Stimulated activated CD8-positive, alpha-beta memory T cell treated with anti-CD3 and anti-CD28 coated beads, Interleukin-15, amount 100 ng/mL, for 1 hour (primary cell): ENCODE results near the gene WNT3A.

Source experiments
- DNase-seq: peaks from one replicate; pipeline ENCODE4 v3.0.0-alpha.2; 2020; ENCODE audit warnings: low read depth

The WNT3A gene

GRCh38 chr1:228031276-228031995 lies 24.6 kb downstream of the WNT3A start:
- DNase-seq, result no peak

GRCh38 chr1:228032041-228032440 lies 25.2 kb downstream of the WNT3A start:
- no peak for DNase-seq

- DNase-seq, result no peak
Observed at GRCh38 chr1:228033376-228033775, 26.6 kb downstream of the WNT3A start.

- no peak for DNase-seq
Observed at GRCh38 chr1:228034954-228035837, 28.4 kb downstream of the WNT3A start.

- DNase-seq, result no peak
Observed at GRCh38 chr1:228035844-228036243, 29.0 kb downstream of the WNT3A start.

GRCh38 chr1:228036701-228037231 lies 30.0 kb downstream of the WNT3A start:
- DNase-seq, result no peak

- DNase-seq, result no peak
Observed at GRCh38 chr1:228037401-228038386, 30.9 kb downstream of the WNT3A start.

- no peak for DNase-seq
Observed at GRCh38 chr1:228038387-228039005, 31.7 kb downstream of the WNT3A start.

- no peak for DNase-seq
Observed at GRCh38 chr1:228039006-228039903, 32.5 kb downstream of the WNT3A start.

- no peak for DNase-seq
Observed at GRCh38 chr1:228039986-228040385, 33.2 kb downstream of the WNT3A start.

- no peak for DNase-seq
Observed at GRCh38 chr1:228041316-228041715, 34.5 kb downstream of the WNT3A start.

GRCh38 chr1:228042508-228042907 lies 35.7 kb downstream of the WNT3A start:
- DNase-seq, result no peak

- no peak for DNase-seq
Observed at GRCh38 chr1:228043281-228043848, 36.6 kb downstream of the WNT3A start.

GRCh38 chr1:228044961-228045360 lies 38.2 kb downstream of the WNT3A start:
- DNase-seq, result no peak

- DNase-seq, result no peak
Observed at GRCh38 chr1:228045405-228045804, 38.6 kb downstream of the WNT3A start.

- no peak for DNase-seq
Observed at GRCh38 chr1:228045871-228046270, 39.1 kb downstream of the WNT3A start.

- DNase-seq, result no peak
Observed at GRCh38 chr1:228046421-228047182, 39.8 kb downstream of the WNT3A start.

GRCh38 chr1:228047183-228047466 lies 40.3 kb downstream of the WNT3A start:
- no peak for DNase-seq

GRCh38 chr1:228048120-228048519 lies 41.3 kb downstream of the WNT3A start:
- DNase-seq, result no peak
